ENCODE results near the gene ESPNL. TPM values are rescaled to one million over a fixed set of nuclear protein-coding genes. Genes with fewer than 3 reads are reported as not detected.
A peak's percentile ranks its signal among the peaks of the same experiment; 100 is the strongest.

The ESPNL gene
- total RNA-seq, 1 experiment from 2014 or later, result 0.85 TPM

DNA sequence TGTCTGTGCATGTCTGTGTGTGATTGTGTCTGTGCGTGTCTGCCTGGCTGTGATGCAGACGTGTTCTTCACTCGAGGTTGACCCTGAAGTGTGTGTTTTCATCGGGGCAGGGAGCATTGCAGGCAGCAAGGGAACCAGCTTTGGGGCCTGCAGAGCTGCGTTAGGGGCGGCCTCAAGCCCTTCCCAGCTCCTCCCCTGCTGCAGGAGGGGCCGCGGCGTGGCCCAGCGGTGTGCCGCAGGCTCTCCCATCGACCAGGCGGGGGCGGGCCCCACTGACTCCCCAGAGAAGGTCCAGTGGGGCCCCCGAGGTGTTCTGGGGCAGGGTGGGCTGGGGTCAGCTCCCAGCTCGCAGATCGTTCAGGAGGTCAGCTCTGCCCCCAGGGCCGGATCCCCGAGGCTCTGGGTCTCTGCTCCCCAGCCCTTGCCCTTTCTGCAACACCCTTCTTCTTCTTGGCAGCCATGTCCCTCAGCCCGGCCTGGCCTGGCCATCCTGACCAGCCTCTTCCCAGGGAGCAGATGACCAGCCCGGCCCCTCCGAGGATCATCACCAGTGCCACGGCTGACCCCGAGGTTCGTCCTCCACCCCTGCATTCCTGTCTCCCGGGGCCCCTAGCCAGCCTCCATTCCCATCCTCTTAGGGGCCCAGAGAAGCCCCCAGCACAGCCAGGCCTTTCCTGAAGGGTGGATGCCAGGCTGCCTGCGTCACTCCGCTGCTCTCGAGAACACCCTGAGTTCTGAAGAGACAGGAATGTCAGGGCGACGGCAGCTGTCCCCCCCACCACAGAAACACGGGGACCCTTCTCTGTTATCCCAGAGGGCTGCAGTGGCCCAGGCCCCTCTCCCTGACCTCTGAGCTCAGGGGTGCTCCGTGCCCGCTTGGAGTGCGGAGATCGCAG, 27.3 kb downstream of the ESPNL start:
- peak; percentile 68 for DNase-seq (ENCODE audit: low read depth)

DNA sequence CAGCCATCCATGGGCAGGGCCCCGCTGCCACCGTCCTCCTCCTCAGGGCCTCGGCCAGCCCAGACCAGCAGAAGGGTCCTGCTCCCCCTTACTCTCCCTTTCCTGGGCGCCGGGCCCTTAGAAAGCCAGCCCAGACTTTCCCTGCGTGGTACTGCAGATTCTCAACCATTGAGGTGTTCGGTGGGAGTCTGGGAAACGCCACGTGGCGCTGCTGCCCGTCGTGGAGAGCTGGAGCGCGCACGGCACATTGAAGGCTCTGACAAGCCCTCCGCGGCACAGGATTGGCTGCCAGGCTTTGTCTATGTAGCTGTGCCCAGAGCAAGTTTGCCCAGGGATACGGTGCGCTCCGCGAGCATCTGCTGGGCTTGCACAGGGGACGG, 27.9 kb downstream of the ESPNL start:
- DNase-seq (ENCODE audit: low read depth), result no peak

DNA sequence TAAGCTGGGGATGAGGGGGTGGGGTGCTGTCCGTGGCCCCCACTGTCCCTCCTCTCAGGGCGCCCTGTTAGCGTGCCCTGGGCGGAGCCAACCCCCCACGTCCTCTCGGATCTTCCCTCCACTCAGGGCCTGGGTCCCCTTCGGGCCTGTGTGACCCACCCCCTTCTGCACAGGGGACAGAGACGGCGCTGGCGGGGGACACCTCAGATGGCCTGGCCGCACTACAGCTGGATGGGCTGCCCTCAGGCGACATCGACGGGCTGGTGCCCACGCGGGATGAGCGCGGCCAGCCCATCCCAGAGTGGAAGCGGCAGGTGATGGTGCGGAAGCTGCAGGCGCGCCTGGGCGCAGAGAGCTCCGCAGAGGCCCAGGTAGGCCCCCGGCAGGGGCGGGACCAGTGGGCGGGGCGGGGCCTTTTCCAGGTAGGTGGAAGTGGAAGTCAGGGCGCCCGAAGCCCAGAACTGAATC, 28.4 kb downstream of the ESPNL start:
- DNase-seq (ENCODE audit: low read depth), result no peak

DNA sequence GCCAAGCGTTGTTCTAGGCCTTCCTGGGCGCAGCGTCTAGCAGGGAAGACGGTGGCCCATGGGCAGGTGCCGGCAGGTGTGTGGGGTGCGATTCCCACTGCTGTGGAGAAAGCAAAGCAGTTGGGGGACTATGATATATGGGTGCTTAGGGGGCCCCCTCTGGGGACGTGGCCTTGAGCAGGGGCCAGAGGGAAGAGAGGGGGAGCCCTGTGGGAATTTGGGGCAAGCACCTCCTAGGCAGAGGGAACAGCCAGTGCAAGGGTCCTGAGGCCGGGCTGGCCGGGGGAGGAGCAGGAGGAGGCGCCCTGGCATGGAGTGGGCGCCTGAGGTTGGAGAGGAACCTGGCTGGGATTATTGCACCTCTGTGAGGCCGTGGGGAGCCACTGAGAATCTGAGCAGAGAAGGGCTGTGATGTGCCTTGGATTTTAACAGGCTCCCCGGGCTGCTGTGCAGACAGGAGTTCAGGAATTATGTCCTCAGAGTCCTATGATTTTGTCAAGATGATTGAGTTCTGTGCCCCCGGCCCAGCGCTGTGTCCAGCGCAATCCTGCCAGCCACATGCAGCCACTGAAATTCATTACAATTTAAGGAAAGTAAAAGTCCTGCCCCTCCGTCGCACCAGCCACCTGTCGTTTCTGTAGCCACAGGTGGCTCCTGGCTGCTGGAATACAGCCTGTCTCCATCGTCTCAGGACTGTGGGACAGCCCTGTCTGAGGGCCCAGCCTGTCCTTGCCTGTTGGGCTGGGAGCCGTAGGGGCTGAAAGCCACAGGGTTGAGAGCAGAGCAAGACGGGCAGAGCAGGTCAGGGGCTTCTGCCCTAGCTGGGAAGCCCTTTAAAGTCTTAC, 29.2 kb downstream of the ESPNL start:
- no peak for DNase-seq (ENCODE audit: low read depth)

DNA sequence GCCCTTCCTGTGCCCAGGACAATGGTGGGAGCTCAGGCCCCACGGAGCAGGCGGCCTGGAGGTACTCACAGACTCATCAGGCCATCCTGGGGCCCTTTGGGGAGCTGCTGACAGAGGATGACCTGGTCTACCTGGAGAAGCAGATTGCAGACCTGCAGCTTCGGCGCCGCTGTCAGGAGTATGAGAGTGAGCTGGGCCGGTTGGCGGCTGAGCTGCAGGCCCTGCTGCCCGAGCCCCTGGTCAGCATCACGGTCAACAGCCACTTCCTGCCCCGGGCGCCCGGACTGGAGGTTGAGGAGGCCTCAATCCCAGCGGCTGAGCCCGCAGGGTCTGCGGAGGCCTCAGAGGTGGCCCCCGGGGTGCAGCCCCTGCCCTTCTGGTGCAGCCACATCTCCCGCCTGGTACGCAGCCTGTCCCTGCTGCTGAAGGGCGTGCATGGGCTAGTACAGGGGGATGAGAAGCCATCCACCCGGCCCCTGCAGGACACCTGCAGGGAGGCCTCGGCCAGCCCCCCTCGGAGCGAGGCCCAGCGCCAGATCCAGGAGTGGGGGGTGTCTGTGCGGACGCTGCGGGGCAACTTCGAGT, 30.1 kb downstream of the ESPNL start:
- no peak for DNase-seq (ENCODE audit: low read depth)

DNA sequence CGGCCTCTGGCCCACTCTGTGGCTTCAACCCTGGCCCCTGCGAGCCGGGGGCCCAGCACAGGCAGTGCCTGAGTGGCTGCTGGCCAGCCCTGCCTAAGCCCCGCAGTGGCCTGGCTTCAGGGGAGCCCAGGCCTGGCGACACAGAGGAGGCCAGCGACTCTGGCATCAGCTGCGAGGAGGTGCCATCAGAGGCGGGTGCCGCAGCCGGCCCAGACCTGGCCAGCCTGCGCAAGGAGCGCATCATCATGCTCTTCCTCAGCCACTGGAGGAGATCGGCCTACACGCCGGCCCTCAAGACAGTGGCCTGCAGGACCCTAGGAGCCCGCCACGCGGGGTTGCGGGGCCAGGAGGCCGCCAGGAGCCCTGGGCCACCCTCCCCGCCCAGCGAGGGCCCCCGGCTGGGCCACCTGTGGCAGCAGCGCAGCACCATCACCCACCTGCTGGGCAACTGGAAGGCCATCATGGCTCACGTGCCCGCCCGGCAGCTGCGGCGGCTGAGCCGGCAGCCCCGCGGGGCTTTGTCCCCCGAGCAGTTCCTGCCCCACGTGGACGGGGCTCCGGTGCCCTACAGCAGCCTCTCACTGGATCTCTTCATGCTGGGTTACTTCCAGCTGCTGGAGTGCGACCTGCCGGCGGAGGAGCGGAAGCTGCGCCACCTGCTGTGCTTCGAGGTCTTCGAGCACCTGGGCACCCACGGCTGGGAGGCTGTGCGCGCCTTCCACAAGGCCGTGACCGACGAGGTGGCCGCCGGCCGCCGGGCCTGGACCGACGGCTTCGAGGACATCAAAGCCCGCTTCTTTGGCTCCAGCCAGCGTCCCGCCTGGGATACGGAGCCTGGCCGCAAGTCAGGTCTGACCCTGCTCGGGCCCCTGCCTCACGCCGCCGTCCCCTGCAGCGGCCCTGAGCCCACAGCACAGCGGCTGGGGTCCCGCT, 30.8 kb downstream of the ESPNL start:
- no peak for DNase-seq (ENCODE audit: low read depth)

DNA sequence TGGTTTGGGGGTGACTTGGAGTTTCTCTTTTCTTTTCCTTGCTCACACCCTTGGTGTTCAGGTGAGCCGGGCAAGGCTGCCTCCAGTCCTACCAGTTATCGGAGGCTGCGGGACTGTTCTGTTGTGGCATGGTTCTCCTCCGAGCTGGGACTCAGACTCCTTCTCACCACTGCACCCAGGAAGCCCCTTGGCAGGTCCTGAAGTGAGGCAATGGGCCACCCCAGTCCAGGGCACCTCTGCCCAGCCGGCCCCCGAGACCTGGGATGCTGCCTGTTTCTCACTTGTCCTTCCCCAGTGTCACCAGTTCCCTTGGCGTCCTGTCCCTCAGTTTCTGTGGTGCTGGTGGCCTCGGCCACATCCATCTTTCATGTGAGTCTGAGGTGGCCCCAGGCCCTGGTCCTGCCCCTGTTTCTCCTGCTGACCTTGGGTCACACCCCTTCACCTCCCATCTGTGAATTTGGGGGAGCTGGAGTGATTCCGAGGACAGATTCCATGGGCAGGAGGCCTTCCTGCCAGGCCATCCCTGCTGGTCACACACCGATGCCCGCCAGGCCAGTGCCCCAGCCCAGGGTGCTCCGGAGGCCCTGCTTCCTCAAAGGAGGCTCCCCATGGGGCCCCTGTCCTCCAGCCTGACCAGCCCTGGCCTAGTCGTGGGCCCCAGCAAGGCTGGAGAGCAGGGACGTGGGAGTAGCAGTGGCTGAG, 31.8 kb downstream of the ESPNL start:
- DNase-seq (ENCODE audit: low read depth), result no peak

DNA sequence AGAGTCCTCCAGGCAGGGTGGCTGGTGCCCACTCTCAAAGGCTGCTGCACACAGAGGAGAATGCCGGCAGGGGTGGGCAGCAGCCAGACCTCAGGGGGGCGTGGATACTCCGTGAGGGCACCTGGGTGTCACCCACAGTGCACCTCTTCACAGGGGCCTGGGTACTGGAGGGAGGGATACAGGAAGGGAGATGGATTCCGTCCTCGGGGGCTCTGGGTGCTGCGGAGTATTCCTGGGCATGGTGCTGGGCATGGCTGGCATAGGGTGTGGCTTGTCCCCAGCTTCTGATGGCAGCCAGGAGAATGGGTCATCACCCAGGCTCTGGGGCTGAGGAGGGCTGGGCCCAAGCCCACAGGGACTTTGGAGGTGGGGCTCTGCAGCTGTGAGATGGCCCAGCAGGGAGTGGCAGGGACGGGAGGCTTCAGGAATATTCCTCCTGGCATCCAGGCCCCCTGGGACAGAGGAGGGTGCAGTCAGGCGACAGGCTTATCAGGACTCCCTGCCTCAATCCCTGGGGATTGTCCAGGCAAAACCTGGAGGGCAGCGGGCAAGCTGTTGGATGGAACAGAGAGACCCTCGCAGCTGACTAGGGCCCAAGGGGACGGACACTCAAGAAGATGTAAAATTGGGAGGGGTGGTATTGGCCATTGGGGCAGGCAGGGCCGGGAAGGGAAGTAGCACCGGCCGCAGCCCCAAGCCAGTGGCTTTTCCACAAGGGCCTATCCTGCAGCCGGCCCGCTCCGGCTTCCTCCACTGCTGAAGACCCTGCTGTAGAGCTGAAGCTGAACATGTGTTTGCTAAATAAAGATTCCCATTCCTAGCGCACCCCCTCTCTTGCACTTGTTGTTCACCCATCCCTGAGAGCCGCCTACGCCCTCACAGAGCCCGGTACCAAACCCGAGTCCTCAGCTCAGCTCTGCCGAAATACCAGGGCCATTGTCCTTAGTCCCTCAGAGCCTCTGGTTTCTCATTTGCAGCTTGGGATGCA, 32.6 kb downstream of the ESPNL start:
- no peak for DNase-seq (ENCODE audit: low read depth)

DNA sequence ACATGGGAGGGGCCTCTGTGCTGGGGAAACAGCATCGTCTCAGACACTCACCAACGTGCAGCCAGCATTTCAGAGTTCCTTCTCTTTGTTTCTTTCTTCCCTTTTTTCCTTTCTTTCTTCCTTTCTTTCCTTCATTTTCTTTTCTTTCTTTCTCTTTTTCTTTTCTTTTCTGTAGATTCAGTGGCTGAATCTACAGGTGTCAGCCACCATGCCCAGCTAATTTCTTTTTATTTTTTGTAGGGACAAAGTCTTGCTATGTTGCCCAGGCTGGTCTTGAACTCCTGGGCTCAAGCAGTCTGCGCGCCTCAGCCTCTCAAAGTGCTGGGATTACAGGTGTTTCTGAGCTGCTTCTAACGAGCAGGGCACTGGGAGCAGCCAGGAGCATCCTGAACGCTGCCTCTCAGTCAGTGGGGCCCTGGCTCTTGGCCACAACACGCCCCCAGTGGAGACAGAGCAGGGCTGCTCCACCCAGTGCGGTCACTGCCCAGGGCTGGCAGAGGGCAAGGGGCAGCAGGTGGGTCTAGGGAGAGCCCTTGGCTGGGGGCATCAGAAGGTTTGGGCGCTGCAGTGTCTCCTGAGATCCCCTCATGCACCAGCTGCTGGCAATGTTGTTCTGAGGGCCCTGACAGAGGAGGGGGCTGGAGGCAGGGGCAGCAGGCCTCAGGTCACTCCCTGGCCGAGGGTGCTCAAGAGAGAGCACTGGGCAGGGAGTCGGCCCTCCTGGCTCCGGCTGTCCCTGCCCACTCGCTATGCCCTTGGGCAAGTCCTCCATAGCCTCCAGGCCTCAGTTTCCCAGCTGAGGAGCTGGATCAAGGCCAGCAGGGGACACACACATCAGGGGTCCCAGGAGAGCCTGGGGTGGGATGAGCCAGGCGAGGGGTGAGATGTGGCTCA, 33.6 kb downstream of the ESPNL start:
- no peak for DNase-seq (ENCODE audit: low read depth)

DNA sequence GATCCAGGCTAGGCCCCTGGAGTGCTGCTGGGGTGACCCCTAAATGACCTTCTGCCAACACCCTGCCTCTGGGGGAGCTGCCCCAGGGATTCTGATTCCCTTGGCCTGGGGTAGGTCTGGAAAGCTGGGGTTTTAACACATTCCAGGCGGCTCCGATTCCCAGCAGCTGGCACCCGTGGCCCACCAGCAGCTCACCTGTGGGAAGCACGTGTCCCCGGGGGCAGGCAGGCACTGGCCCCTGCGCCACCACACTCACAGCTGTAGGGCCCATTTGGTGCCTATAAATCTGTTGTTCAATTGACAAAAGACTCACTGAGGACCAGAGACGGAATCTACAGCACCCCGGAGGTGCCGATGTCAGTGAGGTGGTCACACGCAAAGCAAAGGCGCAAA, 34.2 kb downstream of the ESPNL start:
- DNase-seq (ENCODE audit: low read depth), result no peak

DNA sequence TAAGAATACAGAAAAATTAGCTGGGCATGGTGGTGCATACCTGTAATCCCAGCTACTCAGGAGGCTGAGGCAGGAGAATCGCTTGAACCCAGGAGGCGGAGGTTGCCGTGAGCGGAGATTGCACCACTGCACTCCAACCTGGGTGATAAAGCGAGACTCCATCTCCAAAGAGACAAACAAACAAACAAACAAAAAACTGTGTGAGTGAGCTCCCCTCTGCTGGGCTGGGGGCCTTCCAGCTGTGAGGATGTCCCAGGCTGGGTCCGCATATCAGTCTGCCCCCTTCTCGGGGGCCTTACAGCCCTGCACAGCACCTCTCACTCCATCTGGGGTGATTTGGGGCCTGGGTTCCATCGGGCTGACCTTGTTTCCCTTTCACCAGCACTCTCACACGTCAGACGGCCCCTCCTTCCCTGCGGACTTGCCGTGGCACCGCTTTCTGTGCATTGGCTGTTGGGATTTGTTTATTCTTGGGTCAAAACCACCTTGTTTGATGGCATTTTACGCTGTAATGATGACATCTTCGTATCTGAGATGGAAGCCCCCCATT, 35.5 kb downstream of the ESPNL start:
- DNase-seq (ENCODE audit: low read depth), result no peak

DNA sequence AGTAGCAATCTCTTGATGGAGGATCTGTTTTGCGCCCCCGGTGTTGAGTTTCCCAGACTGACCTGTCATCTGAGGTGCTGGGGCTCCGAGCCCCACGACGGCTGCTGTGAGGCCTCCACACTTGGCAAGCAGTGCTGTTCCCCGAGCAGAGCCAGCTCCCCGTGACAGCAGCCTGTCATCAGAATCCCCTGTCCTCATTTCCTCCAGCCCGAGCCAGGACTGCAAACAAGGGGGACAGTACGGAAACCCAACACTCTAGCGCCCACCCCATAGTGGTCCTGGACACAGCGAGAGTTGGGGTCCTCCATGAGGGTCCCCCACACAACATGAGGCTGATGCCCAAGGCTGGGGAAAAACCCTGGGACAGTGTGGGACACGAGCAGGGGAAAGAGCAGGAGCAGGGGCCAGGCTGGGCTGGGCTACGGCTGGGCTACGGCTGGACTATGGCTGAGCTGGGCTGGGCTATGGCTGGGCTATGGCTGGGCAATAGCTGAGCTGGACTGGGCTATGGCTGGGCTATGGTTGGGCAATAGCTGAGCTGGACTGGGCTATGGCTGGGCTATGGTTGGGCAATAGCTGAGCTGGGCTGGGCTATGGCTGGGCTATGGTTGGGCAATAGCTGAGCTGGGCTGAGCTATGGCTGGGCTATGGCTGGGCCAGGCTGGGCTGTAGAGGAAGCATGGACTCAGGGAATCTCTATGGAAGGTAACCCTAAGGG, 36.8 kb downstream of the ESPNL start:
- DNase-seq (ENCODE audit: low read depth), result peak; percentile 52

DNA sequence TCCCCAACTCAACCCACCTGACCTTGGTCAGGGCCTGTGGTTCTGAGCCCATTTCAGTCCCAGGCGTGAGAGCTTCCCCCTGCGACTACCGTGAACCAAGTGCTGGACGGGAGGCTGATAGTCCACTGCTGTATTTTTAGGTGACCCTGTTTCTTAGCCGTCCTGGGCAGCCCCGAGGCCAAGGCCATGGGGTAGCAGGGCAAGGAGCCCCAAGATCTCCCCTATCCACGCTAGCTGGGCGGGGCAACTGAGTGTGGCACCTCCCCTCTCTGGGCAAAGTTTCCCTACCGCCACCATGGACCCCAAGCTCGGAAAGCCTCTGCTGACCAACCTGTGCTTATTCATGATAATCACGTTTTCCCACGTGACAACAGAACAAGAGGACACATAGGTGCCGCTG, 37.7 kb downstream of the ESPNL start:
- DNase-seq (ENCODE audit: low read depth), result no peak

DNA sequence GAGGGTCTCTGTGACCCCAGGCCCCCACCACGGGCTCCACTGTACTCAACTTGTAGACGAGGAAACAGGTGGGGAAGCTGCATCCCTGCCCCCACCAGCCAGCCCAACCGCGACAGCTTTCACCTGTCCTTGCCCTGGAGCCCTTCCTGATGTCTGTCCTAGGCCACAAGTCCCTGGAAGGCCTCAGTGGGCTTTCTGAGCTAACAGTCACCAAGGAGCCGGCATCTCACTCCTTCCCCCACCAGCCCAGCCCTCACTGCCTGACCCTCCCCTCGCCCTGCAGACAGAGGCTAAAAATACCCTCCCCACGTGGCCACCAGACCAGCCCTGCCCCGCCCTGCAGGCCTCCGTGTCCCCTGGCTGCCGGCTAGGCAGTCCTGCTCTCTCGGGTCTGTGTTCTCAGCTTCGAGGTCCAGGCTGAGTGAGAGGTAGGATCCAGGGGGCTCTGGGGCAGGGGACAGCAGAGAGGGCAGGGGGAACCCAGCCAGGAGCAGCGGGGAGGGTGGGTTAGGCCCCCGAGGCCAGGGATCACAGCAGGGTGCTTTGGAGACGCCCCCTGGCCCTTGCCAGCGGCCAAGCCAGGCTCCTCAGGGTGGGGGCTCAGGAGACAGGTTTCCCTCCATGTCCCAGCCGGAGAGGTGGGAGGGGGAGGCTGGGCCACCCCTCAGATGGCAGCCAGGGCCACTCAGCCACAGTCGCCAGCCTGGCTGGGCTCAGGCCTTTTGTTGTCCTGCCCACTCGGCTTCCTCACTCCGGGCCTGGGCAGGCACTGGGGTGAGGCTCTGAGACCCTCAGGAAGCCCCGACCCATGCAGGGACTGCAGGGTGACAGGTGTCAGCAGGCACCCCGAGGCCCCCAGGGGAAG, 38.4 kb downstream of the ESPNL start, which contains the start of gene KLHL30:
Gene KLHL30 (plus strand): TSS at position 338 of the 865 bp plus-strand sequence. CDS start 2,087 bp downstream, outside the sequence.
- DNase-seq (ENCODE audit: low read depth), result no peak

DNA sequence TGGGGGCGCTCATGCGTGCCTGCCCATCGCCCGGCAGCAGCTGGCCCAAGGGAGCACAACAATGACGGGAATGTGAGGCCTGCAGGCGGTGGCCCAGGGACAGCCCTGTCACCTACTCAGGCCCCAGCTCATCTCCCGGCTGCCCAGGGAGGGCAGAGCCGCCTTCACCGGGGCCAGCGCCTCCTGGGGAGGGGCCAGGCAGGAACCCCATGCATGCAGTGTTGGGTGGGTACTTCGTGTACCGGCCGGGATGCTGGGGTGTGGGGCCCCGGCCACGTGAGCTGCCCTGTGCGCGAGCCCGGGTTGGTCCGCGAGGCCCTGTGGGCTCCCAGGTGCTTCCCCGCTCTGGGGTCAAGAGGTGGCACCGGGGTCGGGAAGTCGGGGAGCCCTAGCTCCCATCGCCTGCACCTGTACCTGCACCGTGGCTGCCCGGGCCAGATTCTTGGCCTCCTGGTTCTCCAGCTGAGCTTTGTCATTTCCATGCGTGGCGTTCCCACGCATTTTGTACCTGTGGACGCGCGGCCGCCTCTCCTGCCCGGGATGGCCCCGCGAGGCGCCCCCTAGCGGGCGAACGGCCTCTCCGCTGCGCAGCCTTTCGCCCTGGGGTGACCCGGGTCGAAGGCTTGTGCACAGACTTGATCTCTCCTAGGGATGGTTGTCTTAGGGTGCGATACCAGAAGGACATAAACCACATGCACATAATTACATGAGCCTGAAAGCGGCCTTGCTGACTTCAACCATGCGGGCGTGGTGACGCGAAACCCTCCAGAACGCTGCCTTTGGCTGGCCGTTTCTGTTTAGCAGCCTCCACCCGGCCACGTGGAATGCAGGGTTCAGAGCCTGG, 39.3 kb downstream of the ESPNL start:
- DNase-seq (ENCODE audit: low read depth), result no peak
